Measurements from ENCODE around the gene SCCPDH. TPM values are rescaled to one million over a fixed set of nuclear protein-coding genes. Genes with fewer than 3 reads are reported as not detected.

Gene SCCPDH
- total and polyA plus RNA-seq, 4 donors: 52.1 to 84.3 (median 78.5) TPM

DNA sequence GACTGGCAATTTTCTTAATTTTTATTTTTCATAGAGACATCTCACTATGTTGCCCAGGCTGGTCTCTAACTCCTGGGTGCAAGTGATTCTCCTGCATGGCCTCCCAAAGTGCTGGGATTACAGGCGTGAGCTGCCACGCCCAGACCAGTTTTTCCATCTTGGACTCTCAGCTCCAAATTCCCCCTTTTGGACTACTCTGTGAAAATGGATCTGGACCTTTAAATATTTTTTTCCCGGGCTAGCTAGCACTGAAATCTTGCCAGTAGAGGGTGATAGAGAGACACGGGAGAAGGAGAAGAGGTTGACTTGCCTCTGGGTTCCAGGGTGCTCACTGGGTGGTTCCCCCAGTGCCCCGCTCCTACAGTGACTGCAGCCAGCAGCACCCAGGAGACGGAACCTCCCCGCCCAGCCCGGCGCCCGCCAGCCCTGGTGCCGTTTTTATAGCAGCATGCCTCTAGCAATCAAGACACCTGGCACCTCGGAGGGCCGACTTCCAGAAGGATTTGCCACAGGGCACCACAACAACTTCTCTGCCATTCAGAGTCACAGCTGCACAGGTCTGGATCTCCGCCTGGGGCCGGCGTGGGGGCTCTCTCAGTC lies 34.7 kb upstream of the SCCPDH start:
- no peaks in the 10 kb centered on the region for H3K36me3 ChIP-seq (ENCODE audit: control insufficient read depth in 4 of 4, insufficient read depth in 3 of 4, low read depth in 1 of 4, low read length in 3 of 4)
- peaks cover 0 to 7% (median 5%) of the 10 kb centered on the region in 4 donors for H3K4me1 ChIP-seq (ENCODE audit: control insufficient read depth in 4 of 4, insufficient read depth in 4 of 4, low read length in 3 of 4)
- no peak overlapping the region for H3K27ac ChIP-seq (ENCODE audit: low read depth in 1 of 2, low read length in 2 of 2)
- H3K9me3 ChIP-seq (ENCODE audit: control insufficient read depth in 4 of 4, low read length in 3 of 4): no peaks in the 10 kb centered on the region
- peak overlapping the region in 1 of 2 donors; percentile 4 for H3K9ac ChIP-seq (ENCODE audit: low read depth in 1 of 2, low read length in 2 of 2)
- no peaks in the 10 kb centered on the region for H3K27me3 ChIP-seq (ENCODE audit: control insufficient read depth in 4 of 4, insufficient read depth in 4 of 4, low read length in 3 of 4)
- DNase-seq (ENCODE audit: low spot score): no peak
- 6% methylated on average over 16 of the region's 16 CpGs for WGBS
- H3K4me3 ChIP-seq (ENCODE audit: low read depth in 1 of 3, low read length in 3 of 3): peak overlapping the region in 2 of 3 donors; percentile 27 to 37
- TF ChIP-seq MAX (IDR thresholded peaks at IDR 0.05): no peak
- TF ChIP-seq, protein P1, sequence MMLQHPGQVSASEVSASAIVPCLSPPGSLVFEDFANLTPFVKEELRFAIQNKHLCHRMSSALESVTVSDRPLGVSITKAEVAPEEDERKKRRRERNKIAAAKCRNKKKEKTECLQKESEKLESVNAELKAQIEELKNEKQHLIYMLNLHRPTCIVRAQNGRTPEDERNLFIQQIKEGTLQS (IDR thresholded peaks at IDR 0.05): no peak
- peak; percentile 87 to 89 for TF ChIP-seq RAD21 (IDR thresholded peaks at IDR 0.05)
- TF ChIP-seq RXRA (IDR thresholded peaks at IDR 0.05): no peak
- no peak for TF ChIP-seq FOXA2 (IDR thresholded peaks at IDR 0.05)
- TF ChIP-seq YY1 (IDR thresholded peaks at IDR 0.05): peak; percentile 21
- TF ChIP-seq CTCF (IDR thresholded peaks at IDR 0.05; ENCODE audit: low read depth, low read length, missing input control): peak; percentile 88
- TF ChIP-seq TAF1 (conservative IDR thresholded peaks at IDR 0.05): no peak
- TF ChIP-seq HNF4A (conservative IDR thresholded peaks at IDR 0.05): peak; percentile 8 to 15
- no peak for TF ChIP-seq HNF4G (IDR thresholded peaks at IDR 0.05)

DNA sequence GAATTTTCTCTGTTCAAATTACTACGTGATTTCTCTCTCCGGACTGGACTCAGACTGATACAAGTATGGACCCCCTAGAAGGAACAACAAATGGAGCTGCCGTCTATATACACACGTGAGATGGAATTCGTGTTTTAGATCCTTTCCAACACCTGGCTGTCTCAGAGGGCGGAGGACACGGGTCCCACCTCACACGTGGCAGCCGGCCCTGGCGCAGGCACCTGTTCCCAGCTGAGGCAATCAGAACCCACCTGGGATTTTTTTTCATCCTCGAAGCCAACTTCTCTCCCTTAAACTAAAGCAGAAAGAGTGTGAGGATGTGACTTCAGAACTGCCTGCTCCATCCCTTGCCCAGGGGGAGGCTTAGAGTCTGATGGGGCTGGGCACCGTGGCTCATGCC lies 34.1 kb upstream of the SCCPDH start:
- H3K4me3 ChIP-seq (ENCODE audit: low read depth in 1 of 3, low read length in 3 of 3): no peak overlapping the region
- no peaks in the 10 kb centered on the region for H3K9me3 ChIP-seq (ENCODE audit: control insufficient read depth in 4 of 4, low read length in 3 of 4)
- no peak for TF ChIP-seq EGR1 (IDR thresholded peaks at IDR 0.05; ENCODE audit: low read depth in 2 of 2)
- no peak for TF ChIP-seq ZBTB33 (IDR thresholded peaks at IDR 0.05)
- no peak for TF ChIP-seq TAF1 (conservative IDR thresholded peaks at IDR 0.05)
- TF ChIP-seq HNF4G (IDR thresholded peaks at IDR 0.05): no peak
- TF ChIP-seq CTCF (IDR thresholded peaks at IDR 0.05; ENCODE audit: low read depth, low read length, missing input control): no peak
- TF ChIP-seq, protein P1 (IDR thresholded peaks at IDR 0.05): no peak
- no peak for TF ChIP-seq FOXA2 (IDR thresholded peaks at IDR 0.05)
- no peaks in the 10 kb centered on the region for H3K36me3 ChIP-seq (ENCODE audit: control insufficient read depth in 4 of 4, insufficient read depth in 3 of 4, low read depth in 1 of 4, low read length in 3 of 4)
- no peak overlapping the region for H3K27ac ChIP-seq (ENCODE audit: low read depth in 1 of 2, low read length in 2 of 2)
- WGBS: 64% methylated on average over 12 of the region's 12 CpGs
- no peak for DNase-seq (ENCODE audit: low spot score)
- peaks cover 0 to 7% (median 5%) of the 10 kb centered on the region in 4 donors for H3K4me1 ChIP-seq (ENCODE audit: control insufficient read depth in 4 of 4, insufficient read depth in 4 of 4, low read length in 3 of 4)
- H3K9ac ChIP-seq (ENCODE audit: low read depth in 1 of 2, low read length in 2 of 2): no peak overlapping the region
- no peaks in the 10 kb centered on the region for H3K27me3 ChIP-seq (ENCODE audit: control insufficient read depth in 4 of 4, insufficient read depth in 4 of 4, low read length in 3 of 4)

Measured in liver (tissue), 9 donors.